ENCODE measurements around the gene NECAB2.

The NECAB2 gene

DNA sequence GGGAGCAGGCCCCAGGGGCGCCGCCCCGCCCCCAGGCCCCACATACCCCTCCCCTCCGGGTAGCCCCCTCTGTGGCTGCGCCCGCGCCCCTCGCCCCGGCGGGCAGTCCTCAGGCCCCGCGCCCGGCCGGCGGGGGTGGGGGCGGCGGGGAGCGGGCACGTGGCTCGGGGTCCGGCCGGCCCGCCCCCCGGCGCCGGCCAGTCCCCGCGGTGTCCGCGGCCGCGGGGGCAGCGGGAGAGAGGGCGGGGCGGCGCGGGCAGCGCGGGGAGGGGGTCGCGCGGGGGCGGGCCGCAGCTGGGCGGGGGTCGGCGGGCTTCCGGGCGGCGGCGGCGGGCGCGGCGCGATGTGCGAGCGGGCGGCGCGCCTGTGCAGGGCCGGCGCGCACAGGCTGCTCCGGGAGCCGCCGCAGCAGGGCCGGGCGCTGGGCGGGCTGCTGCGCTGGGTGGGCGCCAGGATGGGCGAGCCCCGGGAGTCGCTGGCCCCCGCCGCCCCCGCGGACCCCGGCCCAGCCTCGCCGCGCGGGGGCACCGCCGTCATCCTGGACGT lies 335 bp downstream of the NECAB2 start:
- DNase-seq, result no peak

DNA sequence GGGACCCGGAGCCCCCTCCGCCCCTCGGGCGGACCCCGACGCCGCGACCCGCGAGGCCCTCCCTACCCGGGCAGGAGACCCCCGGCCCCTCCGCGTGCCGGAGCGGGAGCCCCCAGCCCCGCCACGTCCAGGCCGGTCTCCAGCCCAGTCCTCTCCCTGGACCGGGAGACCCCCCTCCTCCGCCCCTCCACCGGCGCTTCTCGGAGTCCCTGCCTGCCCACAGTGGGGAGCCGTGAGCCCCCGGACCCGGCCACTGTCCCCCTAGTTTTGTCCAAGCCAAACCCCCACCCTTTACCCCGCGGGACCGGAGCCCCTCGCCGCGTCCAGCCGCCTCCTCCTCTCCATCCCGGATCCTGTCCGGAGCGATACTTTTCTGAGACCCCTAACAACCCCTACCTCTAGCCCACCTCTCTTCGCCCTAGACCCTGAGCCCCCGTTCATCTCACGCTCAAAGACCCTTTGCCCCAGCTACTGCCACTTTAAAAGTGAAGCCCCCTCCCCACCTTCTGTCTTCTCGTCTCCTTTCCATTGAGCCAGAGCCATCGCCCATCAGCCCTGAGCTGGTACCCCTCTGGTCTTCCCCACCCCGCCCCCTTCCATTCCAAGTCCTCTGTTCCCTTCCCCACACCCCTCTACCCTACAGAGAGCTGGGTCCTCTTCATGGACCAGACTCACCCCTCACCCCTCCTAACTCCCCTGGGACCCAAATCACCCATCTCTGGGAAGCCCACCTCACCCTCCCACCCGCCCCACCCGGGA lies 1.0 kb downstream of the NECAB2 start:
- no peak for DNase-seq

DNA sequence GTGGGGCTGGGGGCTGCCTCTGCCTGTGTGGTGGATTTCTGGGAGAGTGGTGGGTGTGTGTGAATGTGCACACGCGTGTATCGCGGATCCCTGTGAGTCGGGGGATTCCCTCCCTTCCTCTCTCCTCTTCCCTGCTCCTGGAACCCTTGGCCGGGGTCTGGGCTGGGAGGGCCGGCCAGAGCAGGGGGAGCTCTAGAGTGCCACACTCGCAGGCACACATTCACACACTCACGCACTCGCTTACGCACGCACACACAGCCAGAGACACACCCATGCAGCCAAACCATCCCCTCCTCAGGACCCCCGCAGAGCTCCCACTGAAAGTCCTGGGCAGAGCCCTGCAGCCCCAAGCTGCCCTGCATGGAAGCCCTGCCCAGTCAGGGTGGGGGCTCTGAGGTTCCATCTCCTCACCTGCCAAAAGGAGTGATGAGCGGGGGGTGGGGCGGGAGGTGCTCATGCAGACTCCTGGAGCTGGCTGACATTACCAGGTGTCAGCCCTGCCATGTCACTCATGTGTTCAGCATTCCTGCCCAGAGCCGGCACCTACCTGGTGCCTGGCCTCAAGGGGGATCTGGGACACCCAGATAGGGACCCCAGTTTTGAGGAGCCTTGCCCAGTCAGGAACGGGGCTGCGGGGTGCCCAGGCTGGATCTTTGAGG lies 1.9 kb downstream of the NECAB2 start:
- no peak for DNase-seq

DNA sequence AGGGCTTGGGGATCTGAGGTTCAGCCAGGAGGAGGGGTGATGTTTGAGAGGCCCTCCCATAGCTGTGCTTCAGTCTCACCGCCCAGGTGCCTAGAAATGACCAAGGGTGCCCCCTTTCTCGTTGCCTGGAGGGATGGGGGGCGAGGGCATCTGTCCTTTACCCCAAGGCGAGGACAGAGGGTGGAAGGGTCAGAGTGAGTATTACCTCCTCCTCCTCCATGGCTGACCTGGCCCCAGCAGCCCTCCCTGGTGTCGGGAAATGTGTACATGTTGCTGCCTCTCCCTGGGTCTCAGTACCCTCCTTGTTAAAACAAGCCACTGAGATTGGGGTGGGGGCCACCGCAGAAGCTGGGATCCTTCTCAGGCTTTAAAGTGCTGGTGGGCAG lies 2.4 kb downstream of the NECAB2 start:
- DNase-seq, result no peak

DNA sequence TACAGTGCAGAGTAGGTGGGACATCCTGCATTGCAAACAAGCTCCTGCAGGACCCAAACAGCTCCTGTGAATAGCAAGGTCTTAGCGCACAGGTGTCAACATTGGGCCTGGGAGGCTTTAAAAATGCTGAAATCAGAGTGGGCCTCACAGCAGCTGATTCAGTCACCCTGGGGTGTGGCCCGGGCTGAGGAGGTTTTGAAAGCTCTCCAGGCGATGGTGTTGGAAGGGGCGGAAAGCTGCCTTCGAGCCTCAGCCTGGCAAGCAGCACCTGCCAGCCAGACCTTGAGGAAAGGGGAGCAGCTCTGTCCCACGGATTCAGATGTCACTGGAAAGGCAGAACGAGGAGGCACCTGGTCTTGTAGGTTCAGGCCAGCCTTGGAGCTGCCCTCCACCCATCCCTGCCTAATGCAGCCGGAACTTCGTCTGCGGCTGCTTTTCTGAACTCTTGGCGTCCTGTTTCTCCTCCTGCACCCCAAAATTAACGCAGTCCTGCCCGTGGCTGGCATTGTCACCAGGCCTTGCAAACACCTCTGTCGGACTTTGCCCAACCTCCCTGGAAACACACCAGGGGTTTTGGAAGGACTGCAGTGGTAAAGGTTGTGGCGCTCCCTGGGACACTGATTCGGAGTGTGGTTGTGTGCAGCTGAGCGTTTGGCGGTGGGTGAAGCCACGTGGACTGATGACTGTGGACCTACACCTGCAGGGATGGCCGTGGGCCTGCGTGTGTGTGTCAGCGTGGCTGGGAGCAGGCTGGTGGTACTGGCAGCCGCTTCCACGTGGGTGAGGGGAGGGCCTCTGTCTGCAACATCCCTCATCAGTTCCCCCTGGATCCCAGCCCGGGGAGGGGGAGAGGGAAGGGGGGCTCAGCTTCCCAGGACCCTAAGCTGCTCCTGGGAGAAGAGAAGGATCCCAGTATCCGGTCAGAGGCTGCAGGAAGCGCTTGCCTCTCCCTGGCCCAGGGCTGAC lies 3.4 kb downstream of the NECAB2 start:
- no peak for DNase-seq

DNA sequence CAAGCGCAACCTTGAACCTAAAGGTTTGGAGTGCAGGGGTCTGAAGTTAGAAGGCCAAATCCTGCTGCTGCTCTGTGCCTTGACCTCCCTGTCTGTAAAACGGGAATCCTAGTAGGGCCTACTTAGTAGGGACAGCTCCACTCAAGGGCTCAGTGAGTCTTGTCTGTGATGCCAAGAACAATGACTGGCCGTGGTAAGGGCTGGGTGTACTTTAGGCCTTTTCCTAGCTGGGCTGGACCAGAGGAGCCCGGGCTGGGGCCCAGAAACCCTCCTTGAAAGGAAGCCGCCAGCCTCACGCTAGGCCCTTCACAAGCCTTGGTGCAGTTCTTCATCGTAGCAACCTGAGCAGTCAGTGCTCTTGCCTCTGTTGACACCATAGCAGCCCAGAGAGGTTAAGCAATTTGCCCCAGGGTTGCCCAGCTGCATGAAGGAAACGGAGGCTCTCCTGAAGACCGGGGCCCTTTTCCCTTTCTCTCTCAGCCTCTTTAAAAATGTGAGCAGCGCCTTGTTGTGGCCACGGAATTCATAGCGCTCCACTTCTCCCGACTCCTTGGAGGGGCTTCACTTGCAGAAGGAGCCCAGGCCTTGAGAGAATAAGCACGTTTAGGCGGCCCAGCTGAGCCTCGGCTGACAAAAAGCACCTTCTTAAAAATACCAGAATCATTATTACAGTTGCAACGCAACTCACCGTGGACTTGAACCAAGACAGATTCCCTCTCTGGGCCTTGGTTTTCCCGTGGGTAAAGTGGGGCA lies 4.4 kb downstream of the NECAB2 start:
- DNase-seq, result no peak

DNA sequence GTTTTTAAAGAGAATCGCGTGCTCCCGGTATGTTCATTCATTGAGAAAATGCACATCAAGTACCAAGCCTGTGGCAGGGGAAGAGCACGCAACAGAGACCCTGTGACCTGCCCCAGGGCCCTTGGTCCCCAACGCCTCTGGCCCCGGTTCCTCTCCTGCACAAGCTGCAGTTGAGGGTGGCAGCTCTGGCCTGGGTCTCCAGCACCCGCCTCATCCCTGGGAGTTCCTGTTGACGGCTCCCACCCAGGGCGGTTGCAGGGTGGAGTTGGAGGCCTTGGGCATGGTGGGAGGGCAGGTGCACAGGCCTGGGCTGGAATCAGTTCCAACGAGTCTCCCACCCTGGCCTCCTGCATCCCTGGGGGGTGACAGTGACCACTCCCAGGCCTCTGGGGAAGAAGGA lies 5.0 kb downstream of the NECAB2 start:
- no peak for DNase-seq

DNA sequence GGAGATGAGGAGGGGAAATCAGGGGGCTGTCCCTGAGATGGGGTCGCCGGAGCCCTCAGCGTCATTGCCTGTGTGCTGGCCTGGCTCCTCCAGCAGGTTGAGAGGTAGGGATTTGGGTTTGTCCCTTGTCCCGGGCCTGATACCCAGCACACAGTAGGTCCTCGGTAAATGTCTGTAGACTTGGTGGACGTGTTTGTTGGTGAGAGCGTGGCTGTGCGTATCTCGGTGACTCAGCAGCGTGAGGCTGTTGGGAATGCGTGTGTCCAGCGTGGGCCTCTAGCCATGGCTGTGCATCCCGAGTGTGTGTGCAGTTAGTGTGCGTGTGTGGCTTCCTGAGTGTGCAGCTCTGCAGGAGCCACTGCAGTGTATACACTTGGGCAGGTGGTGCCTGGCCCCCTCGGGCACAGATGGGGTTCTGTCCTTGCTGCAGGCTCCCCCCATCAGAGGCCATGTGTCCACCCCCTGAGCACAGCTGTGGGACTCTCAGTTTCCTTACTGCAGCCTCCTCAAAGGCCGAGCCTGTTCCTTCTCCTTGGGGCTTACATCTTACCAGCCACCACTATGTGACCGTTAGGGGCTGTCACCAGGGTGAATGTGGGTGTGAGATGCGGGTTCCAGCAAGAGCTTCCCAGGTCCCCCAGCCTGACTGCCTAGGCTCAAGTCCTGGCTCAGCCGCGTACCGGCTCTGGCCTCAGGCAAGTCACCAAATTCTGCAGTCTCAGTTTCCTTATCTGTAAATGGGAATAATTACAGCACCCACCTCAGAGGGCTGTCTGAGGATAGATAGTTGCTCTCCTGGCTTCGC lies 5.7 kb downstream of the NECAB2 start:
- DNase-seq, result no peak

DNA sequence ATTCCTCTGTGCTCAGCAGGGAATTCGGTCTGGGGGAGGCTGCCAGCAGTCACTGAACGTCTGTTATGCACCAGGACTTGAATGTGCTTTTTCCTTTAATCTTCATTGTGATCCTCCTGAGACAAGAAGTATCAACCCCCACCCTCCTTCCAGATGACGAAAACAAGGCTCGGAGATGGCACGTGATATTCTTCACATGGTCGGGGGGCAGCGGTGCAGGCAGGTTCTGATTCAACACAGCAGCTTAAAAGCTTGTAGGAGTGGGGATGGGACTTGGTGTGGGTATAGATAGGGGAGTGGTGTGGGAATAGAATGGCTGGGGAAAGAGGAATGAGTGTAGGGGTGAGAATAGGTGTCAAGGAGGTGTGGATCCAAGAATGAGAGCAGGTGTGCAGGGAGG lies 6.4 kb downstream of the NECAB2 start:
- DNase-seq, result no peak

DNA sequence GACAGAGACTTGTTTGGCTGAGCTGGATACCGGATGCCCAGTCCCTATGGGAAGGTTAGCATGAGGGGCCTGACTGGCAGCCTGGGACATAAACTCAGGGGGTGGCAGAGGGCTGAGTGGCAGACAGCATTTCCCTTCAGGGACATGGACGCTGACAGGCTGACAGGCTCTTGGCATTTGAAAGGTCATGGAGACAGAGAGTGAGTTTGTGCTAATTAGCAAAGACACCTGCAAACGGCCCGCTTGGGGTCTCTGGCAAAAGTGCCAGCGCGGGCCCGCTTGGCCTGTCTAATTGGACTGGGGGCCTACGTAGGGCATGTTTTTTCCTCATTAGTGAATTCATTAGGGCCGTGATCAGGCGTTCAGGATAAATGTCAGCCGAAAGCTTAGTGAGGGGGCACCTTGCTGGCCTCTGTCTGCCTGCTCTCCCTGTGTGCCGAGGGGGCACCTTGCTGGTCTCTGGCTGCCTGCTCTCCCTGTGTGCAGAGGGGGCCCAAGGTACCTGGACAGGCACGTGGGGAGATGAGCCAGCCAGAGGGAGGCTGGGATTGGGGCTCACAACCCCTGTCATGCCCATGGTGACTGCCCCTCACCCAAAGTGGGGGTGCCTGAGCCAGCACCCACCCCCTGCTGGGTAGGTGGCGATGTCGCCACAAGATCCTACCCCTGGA lies 7.7 kb downstream of the NECAB2 start:
- DNase-seq, result no peak

DNA sequence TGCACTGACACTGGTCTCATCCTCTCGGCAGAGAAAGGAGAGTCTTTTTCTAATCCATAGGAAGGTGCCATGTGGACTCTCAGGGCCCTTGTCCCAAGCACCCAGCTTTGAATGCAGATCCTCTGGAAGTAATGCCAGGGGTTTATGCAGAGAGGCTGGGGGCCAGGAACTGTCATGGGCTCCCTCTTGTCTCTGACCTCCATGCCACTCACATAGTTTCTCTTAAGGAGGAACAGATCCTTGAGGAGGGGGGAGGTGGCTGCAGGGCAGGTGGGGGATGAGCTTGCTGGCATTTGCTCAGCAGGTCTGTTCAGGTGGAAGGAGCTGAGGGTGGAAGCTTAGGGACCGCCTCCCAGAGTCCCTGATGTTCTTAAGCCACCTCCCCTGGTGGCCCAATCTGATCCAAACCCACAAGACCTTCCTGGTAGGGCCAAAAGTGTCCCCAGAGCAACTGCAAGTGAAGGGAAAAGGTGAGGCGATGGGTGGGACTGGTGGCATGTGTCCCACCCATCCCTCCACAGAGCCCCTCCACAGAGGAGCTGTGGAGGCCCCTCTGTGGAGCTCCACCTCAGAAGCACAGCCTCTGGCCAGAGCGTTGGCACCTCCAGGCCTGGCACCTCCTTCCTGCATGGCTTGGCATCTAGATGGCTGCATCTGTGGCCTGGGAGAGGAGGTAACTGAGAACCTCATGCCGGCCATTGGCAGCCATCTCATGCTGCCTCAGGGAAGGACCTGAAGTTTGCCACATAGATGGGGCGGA lies 9.2 kb downstream of the NECAB2 start:
- no peak for DNase-seq

DNA sequence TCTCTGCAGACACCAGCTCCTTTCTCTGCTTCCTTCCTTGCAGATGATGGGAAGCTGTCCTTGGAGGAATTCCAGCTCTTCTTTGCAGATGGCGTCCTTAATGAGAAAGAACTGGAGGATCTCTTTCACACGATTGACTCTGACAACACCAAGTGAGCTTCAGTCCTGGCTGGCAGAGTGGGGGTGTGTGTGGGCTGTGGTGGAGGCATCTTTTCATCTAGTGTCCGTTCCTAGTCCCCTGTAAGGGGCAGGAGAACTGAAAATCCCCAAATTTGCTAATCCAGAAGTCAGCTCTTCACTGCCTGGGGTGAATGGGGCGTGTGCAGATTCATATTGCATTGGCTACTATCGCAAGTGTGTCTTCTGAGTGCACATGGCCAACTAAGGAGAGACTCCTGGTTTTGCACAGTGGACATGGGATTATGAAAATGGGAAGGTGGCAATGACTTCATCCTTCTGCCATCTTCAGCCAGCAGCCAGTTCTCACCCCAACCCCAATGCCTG lies 10.4 kb downstream of the NECAB2 start:
- DNase-seq, result no peak

DNA sequence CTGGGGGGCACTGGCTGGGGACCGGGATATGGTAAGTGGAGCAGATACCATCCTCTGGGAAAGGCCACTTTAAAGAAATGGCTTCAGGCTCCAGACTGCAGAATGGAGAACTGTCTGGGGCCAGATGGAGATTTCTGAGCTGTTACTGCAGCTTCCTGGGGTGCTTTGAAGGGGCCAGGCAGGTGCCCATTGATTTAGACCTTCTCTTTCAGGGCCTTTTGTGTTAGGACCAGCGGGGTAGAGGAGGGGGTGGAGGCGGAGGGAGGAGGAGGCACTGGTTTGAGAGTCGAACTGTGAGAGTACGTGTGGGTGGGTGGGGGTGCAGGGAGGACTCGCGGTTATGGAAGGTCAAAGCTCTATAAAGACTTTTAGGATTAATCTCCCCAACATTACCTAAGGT lies 11.4 kb downstream of the NECAB2 start:
- DNase-seq, result no peak

DNA sequence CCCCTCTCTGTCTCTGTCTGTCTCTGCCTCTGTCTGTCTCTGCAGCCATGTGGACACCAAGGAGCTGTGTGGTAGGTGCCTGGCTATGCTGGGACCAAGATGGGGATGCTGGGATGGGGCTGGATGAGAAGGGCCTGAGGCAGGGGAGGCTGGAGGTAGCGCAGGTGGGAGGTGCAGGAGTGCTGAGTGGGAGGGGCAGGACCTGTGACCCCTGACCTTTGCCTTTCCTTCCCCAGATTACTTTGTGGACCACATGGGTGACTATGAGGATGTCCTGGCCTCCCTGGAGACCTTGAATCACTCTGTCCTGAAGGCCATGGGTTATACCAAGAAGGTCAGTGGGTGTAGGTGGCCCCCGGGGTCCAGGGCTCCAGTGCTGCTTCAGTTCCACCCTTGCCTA lies 12.8 kb downstream of the NECAB2 start:
- no peak for DNase-seq

DNA sequence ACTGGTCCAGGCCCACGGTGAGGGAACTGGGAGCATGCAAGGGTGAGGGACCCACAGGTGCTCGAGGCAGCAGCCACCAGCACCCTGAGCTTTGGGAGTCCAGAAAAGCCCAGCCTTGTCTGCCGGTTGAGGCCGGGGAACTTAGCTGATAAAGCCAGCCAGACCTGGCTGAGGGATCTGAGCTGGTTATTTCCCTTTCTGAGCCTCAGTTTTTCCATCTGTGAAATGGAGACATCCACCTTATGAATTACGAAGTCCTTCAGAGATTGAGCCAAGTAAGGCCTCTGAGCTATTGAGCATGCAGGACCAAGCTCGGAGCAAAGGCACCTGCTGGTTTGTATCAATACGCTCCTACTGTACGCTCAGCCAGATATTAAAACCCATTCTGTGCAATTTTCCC lies 13.8 kb downstream of the NECAB2 start:
- no peak for DNase-seq

DNA sequence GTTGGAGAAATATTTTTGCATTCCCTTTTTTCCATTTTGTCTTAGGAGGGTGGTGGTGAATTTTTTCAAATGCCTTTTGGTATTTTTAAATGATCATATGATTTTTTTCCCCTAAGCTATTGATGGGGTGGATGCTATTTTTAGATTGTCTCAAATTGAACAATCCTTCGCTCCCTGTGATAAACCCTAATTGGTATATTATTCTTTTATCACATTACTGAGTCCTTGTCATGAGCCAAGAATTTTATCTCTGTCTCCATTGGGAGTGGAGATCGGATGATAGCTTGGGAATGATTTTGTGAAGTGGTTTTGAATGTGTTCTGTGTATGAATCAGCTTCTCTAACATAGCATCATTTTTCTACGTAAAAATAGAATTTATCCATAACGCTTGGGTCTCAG lies 15.4 kb downstream of the NECAB2 start:
- DNase-seq, result no peak

DNA sequence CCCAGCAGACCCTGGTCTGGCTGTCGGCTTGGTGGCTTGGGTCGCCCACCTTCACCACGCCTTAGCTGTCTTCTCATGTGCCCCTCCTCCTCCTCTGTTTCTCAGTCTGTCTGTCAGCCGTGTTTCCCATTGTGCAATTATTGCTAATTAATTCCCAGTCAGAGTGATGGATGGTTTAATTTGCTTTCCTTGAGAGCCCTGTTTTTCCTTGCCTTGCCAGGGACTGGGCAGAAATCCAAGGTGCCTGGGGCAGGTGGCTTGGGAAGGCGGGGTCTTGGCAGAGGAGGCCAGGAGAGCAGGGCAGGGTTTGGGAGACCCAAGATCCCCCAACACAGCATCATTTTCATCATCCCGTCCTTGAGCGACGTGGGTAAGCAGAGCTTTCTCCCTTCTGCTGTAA lies 21.3 kb downstream of the NECAB2 start:
- no peak for DNase-seq

DNA sequence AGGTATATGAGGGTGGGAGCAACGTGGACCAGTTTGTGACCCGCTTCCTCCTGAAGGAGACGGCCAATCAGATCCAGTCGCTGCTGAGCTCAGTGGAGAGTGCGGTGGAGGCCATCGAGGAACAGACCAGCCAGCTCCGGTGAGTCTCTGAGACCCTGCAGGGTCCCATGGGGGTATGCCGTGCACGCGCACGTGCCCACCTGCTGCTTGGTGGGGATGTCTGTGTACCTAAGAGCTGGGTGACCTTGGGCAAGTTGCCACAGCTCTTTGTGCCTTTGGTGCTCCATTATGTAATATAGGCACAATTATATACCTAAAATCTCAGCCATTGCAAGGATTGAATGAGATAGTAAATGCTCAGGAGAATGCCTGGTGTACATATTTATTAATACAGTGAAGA lies 22.4 kb downstream of the NECAB2 start:
- no peak for DNase-seq

DNA sequence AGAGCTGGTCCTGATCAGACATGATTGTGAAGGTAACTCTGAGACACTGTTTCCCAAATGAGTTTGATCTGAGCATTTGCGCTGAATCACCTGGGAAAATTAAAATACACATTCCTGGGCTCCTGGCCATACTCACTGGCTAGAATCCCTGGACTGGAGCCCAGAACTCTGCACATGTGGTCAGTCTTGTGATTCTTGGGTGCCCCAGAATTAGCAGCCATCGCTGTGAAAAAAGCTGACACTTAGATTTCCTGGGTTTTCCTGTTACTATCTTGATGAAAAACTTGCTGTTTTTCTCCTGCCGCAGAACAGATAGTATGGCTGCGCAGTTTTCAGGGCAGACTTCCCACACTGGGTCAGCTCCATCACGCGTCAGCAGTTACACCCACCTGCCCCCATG lies 24.6 kb downstream of the NECAB2 start:
- DNase-seq, result no peak

DNA sequence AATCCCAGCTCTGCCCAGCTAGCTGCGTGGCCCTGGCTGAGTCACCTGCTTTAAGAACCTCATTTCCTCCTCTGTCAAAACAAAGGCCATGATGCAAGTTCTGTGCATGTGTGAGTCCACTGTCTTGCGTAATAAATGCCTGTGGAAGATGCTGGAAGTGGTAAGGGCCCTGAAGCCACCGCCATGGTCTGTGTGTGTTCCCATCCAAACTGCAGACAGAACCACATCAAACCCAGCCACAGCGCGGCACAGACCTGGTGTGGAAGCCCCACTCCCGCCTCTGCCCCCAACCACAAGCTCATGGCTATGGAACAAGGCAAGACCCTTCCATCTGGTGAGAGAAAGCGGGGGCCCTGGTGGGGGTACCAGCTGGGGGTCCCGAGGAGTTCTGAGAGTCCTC lies 26.0 kb downstream of the NECAB2 start:
- DNase-seq, result no peak
